Activated CD8-positive, alpha-beta memory T cell treated with anti-CD3 and anti-CD28 coated beads, Interleukin-2, amount 50 U/mL, for 24 hours (primary cell): ENCODE data around the gene MUSTN1.

Source experiments
- DNase-seq: peaks from one replicate; pipeline ENCODE4 v3.0.0-alpha.2; 2020; ENCODE audit errors: extremely low read depth

Gene MUSTN1

DNA sequence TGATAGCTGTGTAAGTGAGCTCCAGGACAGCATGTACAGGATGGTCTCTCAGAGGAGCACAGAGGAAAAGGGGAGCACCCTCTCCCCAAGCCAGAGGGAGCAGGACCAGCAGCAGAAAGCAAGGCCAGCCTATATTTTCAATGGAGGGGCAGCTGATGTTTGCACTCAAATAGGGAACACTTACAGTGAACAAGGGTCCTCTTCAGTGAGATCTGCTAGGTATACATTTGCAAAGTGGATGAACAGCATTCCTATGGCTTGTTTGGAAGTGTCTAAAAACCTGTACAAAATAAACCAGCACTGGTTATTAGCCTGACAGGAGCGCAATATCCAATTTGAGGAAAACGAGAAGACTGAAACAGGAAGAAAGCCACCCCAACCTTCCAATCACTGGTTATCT, 17.6 kb upstream of the MUSTN1 start:
- no peak for DNase-seq

DNA sequence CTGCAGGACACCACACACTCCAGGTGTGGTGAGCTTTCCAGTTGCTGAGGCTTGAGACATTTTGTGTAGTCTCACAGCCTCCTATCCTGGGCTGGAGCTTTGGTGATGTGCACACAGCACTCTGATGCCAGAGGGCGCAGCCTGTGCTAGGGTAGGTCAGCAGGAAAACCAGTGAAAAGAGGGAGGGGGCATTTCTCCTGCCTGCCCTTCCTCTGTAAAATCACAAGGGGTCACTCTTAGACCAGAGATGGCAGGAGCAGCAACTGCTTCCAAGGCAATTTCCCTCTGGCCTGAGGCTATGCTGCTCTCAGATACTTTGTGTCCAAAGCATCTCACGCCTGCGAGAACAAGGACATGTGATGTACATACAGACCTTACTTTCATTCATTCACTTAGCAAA, 16.5 kb upstream of the MUSTN1 start:
- DNase-seq: no peak

DNA sequence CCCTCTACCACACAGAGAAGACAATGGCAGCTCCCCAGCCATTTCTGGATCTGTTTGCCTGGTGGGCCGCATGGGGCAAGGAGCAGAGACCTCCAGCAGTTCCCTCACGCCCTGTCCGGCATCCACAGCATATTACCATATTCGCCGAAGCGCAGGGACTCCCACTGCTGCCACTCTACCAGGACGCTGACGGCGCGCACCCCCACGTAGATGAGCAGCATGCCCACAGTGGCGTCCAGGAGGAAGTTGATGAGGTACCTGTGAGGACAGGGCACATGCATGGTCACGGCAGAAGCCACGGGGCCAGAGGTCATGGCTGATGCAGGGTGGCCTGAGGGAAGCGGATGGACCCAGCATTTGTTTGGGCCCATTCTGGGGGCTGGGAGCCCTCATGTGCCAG, 14.8 kb upstream of the MUSTN1 start:
- no peak for DNase-seq

DNA sequence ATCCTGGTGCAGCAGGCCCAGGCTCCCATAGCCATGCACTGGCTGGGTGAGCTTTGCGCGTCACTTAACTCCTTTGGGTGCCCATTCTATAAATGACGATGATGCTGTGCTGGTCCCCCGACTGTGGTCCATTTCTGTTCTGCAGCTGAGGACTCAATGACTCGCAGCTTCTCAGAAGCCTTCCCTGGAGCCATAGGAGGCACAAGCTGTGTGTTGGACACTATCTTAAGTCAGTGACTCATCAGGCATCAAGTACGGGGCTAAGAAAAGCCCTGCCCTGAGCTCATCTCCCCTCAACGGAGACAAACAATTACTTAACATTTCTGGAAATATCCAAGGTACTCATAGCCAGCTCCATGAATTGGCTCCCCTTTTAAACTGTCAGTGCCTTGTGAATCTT, 13.8 kb upstream of the MUSTN1 start:
- no peak for DNase-seq

- DNase-seq: no peak
Observed at GRCh38 chr3:52847726-52848125, 12.9 kb upstream of the MUSTN1 start.

DNA sequence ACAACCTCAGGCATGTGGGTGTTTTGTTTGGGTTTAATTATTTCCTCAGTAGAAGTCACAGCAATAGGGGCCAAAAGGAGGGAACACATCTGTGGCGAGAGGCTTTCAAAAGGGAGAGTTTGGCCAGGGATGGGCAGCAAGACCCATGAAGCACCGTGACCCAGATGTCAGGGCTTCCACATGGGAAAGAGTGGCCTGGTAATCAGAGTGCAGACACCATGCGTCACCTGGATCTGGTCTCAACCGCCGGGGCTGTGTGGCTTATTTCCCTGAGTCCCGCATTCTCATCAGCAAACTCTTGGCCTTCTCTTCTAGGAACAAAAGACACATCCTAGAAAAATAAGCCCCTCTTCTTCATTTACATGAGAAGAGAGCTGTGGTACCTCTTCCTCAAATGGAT, 12.4 kb upstream of the MUSTN1 start:
- DNase-seq: no peak

GRCh38 chr3:52846432-52846965, 11.7 kb upstream of the MUSTN1 start:
- DNase-seq: no peak

DNA sequence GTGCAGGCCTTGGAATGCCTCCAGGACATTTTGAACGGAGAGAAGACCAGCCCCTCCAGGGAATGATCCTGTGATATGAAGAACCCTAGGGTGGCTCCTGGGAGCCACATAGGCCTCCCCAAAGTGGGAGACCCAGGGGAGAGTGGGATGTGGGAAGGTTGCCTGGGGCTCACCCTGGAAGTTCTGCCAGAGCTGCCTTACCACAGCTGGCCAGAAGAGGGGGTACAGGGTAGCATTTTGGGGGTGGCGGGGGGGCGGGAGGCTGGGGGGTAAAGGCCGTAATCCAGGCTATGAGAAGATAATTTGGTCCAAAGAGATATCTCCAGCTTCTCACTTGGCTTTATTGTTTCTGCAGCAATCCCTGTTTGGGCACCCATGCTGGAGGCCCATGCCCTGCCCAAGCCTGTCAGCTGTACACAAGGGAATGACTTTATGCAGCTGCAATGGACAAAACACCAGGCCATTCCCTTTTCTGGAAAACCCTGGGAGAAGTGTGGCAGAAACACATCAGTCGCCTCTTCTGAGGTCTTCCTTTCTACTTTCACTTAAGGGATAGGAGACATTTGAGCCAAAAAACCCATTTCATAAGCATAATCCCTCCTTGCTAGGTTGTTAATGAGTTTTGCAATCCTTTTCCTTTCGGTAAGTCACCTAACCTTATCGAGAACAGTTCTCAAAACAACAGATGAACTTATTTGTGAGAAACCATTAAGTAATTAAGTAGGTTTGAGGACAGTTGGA, 11.0 kb upstream of the MUSTN1 start:
- no peak for DNase-seq

- DNase-seq: no peak
Observed at GRCh38 chr3:52845157-52845556, 10.3 kb upstream of the MUSTN1 start.

- no peak for DNase-seq
Observed at GRCh38 chr3:52844290-52844975, 9.6 kb upstream of the MUSTN1 start.

GRCh38 chr3:52843881-52844280, 9.1 kb upstream of the MUSTN1 start:
- DNase-seq: no peak

DNA sequence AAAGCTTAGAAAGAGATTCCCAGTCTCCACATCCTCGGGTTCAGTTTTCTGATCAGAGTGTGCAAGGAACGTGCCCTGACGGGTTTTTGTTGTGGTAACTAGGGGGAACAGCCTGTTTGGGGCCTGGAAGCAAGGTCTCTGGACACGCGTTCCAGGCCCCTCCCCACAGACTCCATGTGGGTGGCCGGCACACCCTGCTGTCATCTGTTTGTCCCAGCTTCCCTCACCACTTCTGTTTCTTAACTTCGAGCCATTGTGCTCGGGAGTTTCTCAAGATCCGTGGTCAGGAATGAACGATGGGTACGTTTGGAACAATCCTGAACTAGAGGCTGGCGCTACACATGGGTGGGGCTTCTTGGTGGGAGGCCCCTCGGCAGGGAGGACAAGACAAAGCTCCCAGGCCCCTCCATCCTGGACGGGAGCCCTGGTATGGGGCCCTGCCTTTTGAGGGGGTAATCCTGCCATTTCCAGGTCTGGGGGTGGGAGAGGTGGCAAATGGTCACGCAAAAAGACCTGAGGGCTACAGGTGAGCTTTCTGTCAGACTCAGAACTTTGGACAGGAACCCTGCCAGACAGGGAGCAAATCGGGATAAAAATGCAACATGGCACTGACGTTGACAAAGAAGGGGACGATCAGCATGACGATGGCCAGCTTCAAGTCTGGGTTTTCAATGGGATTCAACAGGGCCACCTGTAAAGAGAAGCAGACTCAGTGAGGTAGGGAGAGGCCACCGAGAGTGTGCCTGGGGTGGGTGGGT, 8.5 kb upstream of the MUSTN1 start:
- no peak for DNase-seq

DNA sequence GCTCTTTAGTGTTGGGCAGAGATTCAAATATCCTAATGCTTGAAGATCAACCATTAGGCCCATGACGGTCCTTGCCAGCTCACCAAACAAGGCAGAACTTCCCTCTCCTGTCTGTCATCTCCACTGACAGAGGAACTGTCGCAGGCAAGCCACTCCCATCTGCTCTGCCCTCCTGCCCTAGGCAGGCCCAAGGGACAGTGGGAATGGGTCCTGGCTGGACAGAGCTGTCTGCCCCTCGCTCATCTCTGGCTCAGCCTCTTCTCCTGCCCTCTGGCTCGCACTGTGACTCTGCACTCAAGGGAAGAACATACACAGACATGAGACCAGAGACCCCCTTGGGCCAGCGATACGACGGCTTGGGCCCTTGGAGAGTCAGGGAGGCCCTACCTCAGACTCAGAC, 7.6 kb upstream of the MUSTN1 start:
- no peak for DNase-seq

- no peak for DNase-seq
Observed at GRCh38 chr3:52841981-52842340, 7.1 kb upstream of the MUSTN1 start.

DNA sequence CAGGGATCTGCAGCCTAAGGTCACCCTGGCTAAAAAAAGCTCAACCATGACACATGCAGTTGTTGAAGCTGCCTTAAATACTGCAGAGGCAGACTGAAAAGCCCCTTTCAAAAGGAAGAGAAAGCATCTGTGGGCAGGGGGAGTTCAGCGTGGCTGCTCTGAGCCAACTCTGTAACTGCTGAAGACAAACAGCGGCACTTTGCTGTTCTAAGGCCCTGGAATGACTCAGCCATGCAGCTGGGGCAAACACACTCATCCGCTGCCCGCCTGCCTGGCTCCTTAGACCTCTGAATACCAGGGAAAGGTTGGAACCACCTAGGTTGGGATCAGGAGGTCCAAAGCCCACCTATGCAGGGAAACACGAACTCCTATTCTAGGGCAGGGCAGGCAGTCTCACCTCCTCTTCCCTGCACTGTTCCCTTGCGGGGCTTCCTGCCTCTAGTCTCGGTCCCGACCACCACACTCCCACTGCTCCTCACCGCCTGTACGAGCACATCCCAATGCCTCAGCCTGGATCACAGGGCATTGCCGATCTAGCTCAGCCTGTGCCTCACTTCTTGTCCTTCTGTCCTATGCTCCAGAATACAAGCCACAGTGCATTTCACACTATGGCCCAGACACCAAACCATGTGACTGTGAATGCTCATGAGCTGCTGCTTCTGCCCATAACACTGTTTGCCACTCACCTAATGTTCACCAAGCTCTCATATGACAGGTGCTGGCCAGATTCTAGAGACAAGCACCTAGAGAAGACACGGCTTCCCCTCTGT, 6.6 kb upstream of the MUSTN1 start:
- no peak for DNase-seq

- no peak for DNase-seq
Observed at GRCh38 chr3:52839892-52840545, 5.2 kb upstream of the MUSTN1 start.

DNA sequence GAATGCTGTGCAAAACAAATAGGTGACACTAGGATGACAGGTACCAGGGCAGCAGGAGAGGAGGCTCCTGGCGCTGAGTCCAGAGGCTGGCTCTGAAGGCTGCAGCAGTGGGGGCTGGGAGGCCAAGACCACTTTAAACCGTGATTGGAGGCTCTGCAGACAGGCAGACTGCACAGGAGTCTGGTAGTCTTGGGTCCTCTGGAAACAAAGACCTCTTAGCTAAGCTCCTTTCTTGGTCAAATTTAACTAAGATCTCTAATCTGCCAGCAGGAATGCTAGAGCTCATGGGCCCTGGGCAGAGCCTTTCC, 4.4 kb upstream of the MUSTN1 start:
- DNase-seq: no peak

DNA sequence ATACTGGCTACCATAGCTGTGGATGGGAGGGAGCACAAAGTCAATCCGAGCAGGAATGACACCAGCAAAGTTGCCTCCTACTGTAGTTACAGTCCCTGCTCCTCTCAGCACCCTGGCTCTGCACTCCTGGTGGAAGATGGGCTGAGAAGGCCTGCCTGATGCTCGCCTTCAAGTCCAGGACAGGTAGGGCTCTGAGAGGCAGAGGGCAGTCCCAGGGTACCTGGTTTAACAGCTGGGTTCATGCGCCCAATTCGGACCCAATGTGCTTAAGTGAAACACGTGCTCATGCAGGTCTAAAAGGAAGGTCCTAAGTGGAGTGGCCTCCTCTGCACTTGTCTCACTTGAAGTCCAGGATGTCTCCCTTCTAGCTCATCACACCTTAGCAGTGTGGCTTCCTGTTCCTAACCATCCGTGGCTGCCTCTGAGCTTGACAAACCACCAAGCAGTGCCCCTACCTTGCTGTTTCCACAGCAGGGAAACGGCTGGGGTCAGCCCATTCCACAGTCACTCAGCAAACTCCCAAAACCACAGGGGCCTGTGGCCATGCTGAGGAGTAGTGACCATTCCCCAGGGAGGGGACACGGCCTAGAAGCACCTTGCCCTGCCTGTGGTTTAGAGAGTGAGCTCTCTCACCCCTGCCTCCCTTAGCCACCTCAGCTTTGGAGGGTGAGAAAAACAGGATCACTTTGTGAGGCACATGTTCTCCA, 3.9 kb upstream of the MUSTN1 start:
- no peak for DNase-seq

DNA sequence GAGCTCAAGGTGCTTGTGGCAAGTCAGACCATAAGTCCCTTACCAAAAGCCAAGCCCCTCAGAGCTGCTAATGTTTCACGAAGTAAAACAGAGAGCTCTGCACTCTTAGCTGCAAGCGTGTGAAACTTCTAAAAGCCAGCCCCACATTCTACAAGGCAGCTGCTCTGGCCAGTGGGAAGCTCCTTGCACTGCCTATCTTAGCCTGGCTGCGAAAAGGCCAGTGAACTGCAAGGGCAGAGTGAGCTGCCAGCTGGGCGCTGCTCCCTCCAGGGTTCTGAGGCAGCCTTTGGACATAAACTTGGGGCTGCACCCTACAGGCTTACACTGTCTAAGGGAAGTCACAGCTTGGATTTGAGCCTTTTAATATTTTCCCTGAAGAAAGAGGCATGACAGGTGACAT, 2.2 kb upstream of the MUSTN1 start:
- no peak for DNase-seq

GRCh38 chr3:52836471-52836845, 1.6 kb upstream of the MUSTN1 start:
- no peak for DNase-seq
